ENCODE data around the gene MED14. TPM values are rescaled to one million over a fixed set of nuclear protein-coding genes. Genes with fewer than 3 reads are reported as not detected.
A peak's percentile ranks its signal among the peaks of the same experiment; 100 is the strongest.

Gene MED14
- total RNA-seq, 1 donor = 24.8 TPM

DNA sequence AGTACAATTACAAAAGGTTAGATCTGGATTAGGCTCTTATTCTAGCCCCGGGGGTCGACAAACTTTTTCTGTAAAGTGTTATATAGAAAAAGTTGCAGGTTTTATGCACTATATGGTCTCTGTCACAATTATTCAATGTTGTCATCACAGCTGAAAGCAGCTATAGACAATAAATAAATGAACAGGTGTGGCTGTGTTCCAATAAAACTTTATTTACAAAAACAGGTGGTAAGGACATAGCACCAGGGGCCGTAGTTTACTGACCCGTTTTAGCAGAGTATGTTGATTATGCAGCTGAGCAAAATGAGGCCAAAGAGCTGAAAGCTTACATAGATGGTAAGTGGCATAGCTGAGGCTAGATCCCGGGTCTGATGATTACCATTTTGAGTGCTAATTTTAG lies 75.0 kb downstream of the MED14 start:
- no peak for TF ChIP-seq CTCF (IDR thresholded peaks at IDR 0.05; ENCODE audit: insufficient read depth, low read length)
- no peak overlapping the region for H3K4me3 ChIP-seq (ENCODE audit: low read depth, low read length)

DNA sequence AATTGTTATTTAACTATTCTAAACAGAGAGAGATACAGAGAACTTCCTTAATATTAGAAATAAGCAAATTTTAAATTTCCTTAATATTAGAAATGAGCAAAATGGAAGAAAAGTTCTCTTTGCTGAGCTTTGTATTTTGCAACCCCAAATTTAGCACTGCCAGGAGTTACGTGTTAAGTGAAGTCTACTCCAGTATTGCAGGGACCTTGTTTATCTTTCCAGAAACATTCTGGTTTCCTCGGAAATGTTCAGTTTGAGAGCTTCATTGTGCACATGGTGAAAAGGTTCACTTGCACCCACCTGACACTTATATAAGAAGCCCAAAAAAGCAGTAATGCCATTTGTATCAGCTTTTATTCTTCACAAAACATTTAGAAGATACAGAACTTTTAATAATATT lies 81.8 kb downstream of the MED14 start:
- no peak overlapping the region for H3K4me3 ChIP-seq (ENCODE audit: low read depth, low read length)
- no peak for TF ChIP-seq CTCF (IDR thresholded peaks at IDR 0.05; ENCODE audit: insufficient read depth, low read length)
- DNase-seq (ENCODE audit: low read depth) = no peak

More for the DNA sequence above, 75.0 kb downstream of the MED14 start:
- DNase-seq (ENCODE audit: low read depth) = no peak

DNA sequence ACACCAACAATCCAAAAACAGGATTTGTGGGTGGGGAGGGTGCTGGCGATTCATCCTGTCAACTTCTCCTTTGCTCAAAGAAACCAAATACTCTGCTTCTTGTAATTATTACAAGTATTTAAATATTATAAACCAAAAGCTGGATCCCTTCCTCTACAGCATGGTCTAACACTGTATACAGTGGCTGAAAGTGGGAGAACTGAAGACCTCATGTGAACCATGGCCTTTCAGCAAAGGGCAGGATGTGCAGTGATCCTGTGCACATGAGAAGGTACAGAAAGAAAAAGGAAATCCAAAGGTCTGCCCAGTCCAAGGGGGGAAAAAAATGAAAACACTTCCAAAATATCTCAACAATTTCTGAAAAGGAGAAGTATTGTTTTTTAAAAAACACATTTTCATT lies 82.7 kb downstream of the MED14 start:
- no peak for TF ChIP-seq CTCF (IDR thresholded peaks at IDR 0.05; ENCODE audit: insufficient read depth, low read length)
- DNase-seq (ENCODE audit: low read depth) = no peak
- no peak overlapping the region for H3K4me3 ChIP-seq (ENCODE audit: low read depth, low read length)

GRCh38 chrX:40651620-40652223 lies 83.6 kb downstream of the MED14 start:
- DNase-seq (ENCODE audit: low read depth) = peak; percentile 81
- H3K4me3 ChIP-seq (ENCODE audit: low read depth, low read length) = no peak overlapping the region
- TF ChIP-seq CTCF (IDR thresholded peaks at IDR 0.05; ENCODE audit: insufficient read depth, low read length) = peak; percentile 64

GRCh38 chrX:40647307-40648197 lies 87.8 kb downstream of the MED14 start, which contains the start of gene CXorf38:
CXorf38 (minus strand) TSS chrX:40647561; CDS start chrX:40647520, 41 bp downstream.
- TF ChIP-seq CTCF (IDR thresholded peaks at IDR 0.05; ENCODE audit: insufficient read depth, low read length) = no peak
- peak within 1 kb of the TSS; percentile 80 for H3K4me3 ChIP-seq (ENCODE audit: low read depth, low read length)
- peak; percentile 91 for DNase-seq (ENCODE audit: low read depth)

DNA sequence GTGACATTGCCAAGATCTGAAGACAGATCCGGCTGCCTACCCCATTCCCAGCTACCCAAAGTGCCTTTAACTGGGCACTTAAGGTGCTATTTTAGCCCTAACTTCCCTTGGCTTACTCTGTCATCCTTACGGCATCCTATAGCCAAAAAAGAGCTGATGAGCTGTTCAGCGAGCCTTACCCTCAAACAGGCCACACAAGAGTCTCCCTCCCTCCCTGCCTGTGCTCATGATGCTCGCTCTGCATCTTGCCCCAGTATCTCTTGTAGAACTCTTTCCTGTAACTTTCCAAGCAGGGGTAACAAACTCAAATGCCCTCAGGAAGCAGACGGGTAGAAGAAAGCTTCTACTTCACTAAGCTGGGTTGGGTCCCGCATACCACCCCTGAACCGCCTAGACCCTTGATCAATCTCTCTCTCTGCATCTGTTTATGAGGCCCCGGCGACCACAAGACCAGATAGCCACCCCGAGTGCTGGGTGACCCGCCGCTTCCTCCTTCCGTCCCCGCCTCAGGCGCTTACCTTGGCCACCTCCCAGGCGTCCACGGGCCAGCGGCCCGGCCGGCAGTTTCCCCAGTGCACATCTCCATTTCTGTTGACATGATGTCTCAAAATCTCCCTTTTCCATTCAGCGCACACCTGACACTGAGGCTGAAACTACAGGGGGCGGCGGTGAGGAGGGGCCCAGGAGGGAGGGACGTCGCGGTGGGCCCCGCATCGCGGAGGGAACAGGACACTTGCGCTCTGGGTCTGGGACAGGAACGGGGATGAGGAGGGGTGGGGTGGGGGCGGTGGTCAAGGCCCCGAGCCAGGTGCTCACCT lies 88.6 kb downstream of the MED14 start:
- DNase-seq (ENCODE audit: low read depth) = peak; percentile 33
- no peak for TF ChIP-seq CTCF (IDR thresholded peaks at IDR 0.05; ENCODE audit: insufficient read depth, low read length)
- H3K4me3 ChIP-seq (ENCODE audit: low read depth, low read length) = peak overlapping the region; percentile 80
